Measurements from ENCODE around the gene SMO. TPM values are rescaled to one million over a fixed set of nuclear protein-coding genes. Genes with fewer than 3 reads are reported as not detected.

SMO gene
- total and polyA plus RNA-seq, 2 donors (not counting 1 experiment from before 2014, with no cell fraction given) = 4.5 to 12.6 TPM

DNA sequence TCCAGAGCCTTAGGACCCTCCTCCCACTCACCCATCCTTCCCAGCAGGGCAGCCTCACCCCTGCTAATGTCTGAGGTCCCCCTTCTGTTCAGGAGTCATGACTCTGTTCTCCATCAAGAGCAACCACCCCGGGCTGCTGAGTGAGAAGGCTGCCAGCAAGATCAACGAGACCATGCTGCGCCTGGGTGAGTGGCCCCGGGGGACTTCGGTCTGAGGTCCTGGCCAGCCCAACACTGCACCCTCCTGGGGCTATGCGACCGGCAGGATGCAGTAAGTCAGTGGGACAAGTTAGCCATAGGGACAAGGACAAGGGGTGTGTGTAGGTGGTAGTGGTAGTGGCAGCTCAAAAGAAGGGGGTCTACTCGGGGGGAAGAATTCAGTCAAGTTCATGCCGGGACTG lies 20.2 kb downstream of the SMO start:
- Histone ChIP-seq H3K4me2 (ENCODE audit: extremely low read depth, insufficient read depth, low read length) (no peak overlapping the region), H3K79me2 (ENCODE audit: control insufficient read depth, insufficient read depth, low read length) (no peaks in the 10 kb centered on the region), H2AFZ (ENCODE audit: low read length) (no peak overlapping the region), H3K9me3 (ENCODE audit: control insufficient read depth, insufficient read depth, low read depth, low read length) (no peaks in the 10 kb centered on the region), H3K27me3 (ENCODE audit: control insufficient read depth, insufficient read depth, low read length) (no peaks in the 10 kb centered on the region), H3K9ac (ENCODE audit: insufficient read depth, low read length) (no peak overlapping the region), H3K27ac (ENCODE audit: insufficient read depth, low read length) (no peak overlapping the region), H3K4me1 (ENCODE audit: control insufficient read depth, extremely low read depth, insufficient read depth, low read length) (no peaks in the 10 kb centered on the region), H3K4me3 (replicated peaks in 1 of 4; ENCODE audit: control extremely low read depth in 1 of 4, insufficient read depth in 1 of 4, low read depth in 3 of 4, low read length in 4 of 4) (no peak overlapping the region), H4K20me1 (ENCODE audit: control insufficient read depth, extremely low read depth, insufficient read depth, low read length) (no peaks in the 10 kb centered on the region), H3K36me3 (ENCODE audit: control insufficient read depth, insufficient read depth, low read length) (no peaks in the 10 kb centered on the region)
- TF ChIP-seq EZH2 (IDR thresholded peaks at IDR 0.05; ENCODE audit: low read length, missing control alignments) = no peak
- TF ChIP-seq, protein P1, sequence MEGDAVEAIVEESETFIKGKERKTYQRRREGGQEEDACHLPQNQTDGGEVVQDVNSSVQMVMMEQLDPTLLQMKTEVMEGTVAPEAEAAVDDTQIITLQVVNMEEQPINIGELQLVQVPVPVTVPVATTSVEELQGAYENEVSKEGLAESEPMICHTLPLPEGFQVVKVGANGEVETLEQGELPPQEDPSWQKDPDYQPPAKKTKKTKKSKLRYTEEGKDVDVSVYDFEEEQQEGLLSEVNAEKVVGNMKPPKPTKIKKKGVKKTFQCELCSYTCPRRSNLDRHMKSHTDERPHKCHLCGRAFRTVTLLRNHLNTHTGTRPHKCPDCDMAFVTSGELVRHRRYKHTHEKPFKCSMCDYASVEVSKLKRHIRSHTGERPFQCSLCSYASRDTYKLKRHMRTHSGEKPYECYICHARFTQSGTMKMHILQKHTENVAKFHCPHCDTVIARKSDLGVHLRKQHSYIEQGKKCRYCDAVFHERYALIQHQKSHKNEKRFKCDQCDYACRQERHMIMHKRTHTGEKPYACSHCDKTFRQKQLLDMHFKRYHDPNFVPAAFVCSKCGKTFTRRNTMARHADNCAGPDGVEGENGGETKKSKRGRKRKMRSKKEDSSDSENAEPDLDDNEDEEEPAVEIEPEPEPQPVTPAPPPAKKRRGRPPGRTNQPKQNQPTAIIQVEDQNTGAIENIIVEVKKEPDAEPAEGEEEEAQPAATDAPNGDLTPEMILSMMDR (conservative IDR thresholded peaks at IDR 0.05 in 1 of 2, IDR thresholded peaks at IDR 0.05 in 1 of 2; ENCODE audit: low read depth in 1 of 2, low read length in 2 of 2) = no peak
- DNase-seq (ENCODE audit: low read depth in 2 of 2) = no peak

DNA sequence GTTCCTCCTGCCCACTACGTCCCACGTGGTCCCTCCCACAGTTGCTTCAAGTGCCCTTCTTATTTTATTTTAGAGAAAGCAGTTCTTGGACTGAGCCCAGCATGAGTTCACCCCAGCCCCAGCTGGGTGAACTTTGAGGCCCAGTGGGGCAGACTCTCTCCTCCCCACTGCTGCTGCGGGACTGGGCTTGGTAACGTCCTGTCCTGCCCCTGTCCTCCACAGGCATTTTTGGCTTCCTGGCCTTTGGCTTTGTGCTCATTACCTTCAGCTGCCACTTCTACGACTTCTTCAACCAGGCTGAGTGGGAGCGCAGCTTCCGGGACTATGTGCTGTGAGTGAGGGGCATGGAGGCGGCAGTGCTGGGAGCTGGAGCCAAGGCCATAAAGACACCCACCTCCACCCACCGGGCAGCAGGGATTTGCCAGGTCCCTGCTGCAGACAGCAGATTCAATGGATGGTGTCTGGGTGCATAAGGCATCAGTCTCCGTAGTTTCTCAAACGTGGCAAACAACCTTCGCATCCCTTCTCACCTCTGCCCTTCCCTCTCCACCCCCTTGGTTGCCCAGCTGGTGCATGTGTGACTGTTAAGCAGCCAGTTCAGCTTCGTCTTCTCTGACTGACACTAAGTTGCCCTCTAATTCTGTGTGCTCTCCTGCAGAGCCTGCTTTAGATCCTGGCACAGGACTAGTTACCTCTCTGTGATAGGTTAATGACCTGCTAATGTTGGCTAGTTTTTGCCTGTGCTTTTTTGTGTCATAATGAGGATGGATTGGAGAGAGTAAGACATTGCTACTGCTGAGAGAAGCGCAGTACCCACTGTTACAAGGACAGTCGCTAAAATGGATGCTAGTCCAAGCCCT lies 20.9 kb downstream of the SMO start:
- Histone ChIP-seq H3K4me2 (ENCODE audit: extremely low read depth, insufficient read depth, low read length) (no peak overlapping the region), H3K9me3 (ENCODE audit: control insufficient read depth, insufficient read depth, low read depth, low read length) (no peaks in the 10 kb centered on the region), H3K4me1 (ENCODE audit: control insufficient read depth, extremely low read depth, insufficient read depth, low read length) (no peaks in the 10 kb centered on the region), H4K20me1 (ENCODE audit: control insufficient read depth, extremely low read depth, insufficient read depth, low read length) (no peaks in the 10 kb centered on the region), H3K4me3 (replicated peaks in 1 of 4; ENCODE audit: control extremely low read depth in 1 of 4, insufficient read depth in 1 of 4, low read depth in 3 of 4, low read length in 4 of 4) (no peak overlapping the region), H3K27me3 (ENCODE audit: control insufficient read depth, insufficient read depth, low read length) (no peaks in the 10 kb centered on the region), H3K9ac (ENCODE audit: insufficient read depth, low read length) (no peak overlapping the region), H2AFZ (ENCODE audit: low read length) (no peak overlapping the region), H3K36me3 (ENCODE audit: control insufficient read depth, insufficient read depth, low read length) (no peaks in the 10 kb centered on the region), H3K27ac (ENCODE audit: insufficient read depth, low read length) (no peak overlapping the region), H3K79me2 (ENCODE audit: control insufficient read depth, insufficient read depth, low read length) (no peaks in the 10 kb centered on the region)
- TF ChIP-seq EZH2 (IDR thresholded peaks at IDR 0.05; ENCODE audit: low read length, missing control alignments) = no peak
- TF ChIP-seq, protein P1 (conservative IDR thresholded peaks at IDR 0.05 in 1 of 2, IDR thresholded peaks at IDR 0.05 in 1 of 2; ENCODE audit: low read depth in 1 of 2, low read length in 2 of 2) = no peak
- DNase-seq (ENCODE audit: low read depth in 2 of 2) = no peak

DNA sequence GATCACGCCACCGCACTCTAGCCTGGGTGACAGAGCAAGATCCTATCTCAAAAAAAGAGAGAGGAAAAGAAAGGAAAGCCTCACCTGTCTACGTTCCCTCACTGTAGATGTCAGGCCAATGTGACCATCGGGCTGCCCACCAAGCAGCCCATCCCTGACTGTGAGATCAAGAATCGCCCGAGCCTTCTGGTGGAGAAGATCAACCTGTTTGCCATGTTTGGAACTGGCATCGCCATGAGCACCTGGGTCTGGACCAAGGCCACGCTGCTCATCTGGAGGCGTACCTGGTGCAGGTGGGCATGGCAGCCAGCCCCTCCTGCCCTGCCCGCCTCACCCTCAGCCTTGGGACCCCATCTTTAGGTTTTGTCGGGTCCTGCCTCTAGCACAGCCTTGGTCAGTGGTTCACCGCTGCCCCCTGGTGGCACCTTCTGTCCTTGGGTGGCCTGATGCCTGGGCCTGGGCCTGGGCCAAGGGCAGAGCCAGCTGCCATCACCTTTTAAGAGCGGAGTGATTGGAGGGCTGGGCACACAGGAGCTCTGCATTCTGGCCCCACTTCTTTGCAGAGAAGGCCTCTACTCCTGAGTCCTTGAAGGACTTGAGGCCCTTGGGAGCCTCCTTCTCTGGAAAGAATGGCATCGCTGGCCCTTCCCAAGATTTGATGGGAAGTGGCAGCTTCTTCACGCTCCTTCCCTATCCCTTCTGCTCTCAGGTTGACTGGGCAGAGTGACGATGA lies 22.0 kb downstream of the SMO start:
- Histone ChIP-seq H3K4me1 (ENCODE audit: control insufficient read depth, extremely low read depth, insufficient read depth, low read length) (no peaks in the 10 kb centered on the region), H3K79me2 (ENCODE audit: control insufficient read depth, insufficient read depth, low read length) (no peaks in the 10 kb centered on the region), H3K36me3 (ENCODE audit: control insufficient read depth, insufficient read depth, low read length) (no peaks in the 10 kb centered on the region), H3K9me3 (ENCODE audit: control insufficient read depth, insufficient read depth, low read depth, low read length) (no peaks in the 10 kb centered on the region), H3K27ac (ENCODE audit: insufficient read depth, low read length) (no peak overlapping the region), H4K20me1 (ENCODE audit: control insufficient read depth, extremely low read depth, insufficient read depth, low read length) (no peaks in the 10 kb centered on the region), H3K4me2 (ENCODE audit: extremely low read depth, insufficient read depth, low read length) (no peak overlapping the region), H2AFZ (ENCODE audit: low read length) (no peak overlapping the region), H3K4me3 (replicated peaks in 1 of 4; ENCODE audit: control extremely low read depth in 1 of 4, insufficient read depth in 1 of 4, low read depth in 3 of 4, low read length in 4 of 4) (no peak overlapping the region), H3K27me3 (ENCODE audit: control insufficient read depth, insufficient read depth, low read length) (no peaks in the 10 kb centered on the region), H3K9ac (ENCODE audit: insufficient read depth, low read length) (no peak overlapping the region)
- TF ChIP-seq, protein P1 (conservative IDR thresholded peaks at IDR 0.05 in 1 of 2, IDR thresholded peaks at IDR 0.05 in 1 of 2; ENCODE audit: low read depth in 1 of 2, low read length in 2 of 2) = peak; percentile 74 to 85
- TF ChIP-seq EZH2 (IDR thresholded peaks at IDR 0.05; ENCODE audit: low read length, missing control alignments) = no peak
- DNase-seq (ENCODE audit: low read depth in 2 of 2) = peak; percentile 25 to 60

Data from fibroblast of lung (primary cell).